HG03571 (cell line): ENCODE data around the gene ALG14.
"Not testable (repeated sequence)": the region's sequence is repeated elsewhere in the genome, so short reads cannot be mapped to it uniquely, and the experiment has no call there.

ENCODE experiments used
- ATAC-seq: cut with Tn5 transposase; IDR thresholded peaks from one replicate; pipeline ENCODE4 v1.9.1; 2021; ENCODE audit not compliant: unreplicated experiment

Gene ALG14

DNA sequence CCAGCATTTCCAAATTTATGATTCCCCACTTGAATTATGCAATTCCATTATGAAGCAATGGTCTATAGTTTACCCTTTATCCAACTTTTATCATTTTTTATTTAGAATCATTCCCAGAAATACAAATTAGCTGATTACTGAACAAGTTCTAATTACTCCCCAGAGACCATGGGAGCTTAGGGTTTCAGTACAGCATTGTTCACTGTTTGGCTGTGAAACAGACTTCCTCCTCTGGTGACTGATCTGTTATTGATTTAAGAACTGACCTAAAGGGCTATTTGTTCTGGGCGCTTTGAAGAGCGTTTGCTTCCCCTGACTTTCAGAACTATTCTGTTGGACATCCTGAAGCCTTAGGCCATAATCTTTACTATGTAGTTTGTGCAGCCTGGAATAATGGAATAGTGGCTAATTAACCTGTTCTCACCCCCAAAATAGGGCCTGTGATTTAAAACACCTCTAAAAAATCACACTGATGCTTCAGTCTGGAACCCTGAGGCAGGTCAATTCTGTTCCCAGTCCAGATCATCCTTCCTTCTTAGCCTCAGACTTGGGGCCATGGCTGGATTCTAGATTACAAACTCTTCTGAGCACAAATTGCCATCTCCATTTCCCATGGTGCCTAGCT lies 58.7 kb downstream of the ALG14 start:
- no peak for ATAC-seq

DNA sequence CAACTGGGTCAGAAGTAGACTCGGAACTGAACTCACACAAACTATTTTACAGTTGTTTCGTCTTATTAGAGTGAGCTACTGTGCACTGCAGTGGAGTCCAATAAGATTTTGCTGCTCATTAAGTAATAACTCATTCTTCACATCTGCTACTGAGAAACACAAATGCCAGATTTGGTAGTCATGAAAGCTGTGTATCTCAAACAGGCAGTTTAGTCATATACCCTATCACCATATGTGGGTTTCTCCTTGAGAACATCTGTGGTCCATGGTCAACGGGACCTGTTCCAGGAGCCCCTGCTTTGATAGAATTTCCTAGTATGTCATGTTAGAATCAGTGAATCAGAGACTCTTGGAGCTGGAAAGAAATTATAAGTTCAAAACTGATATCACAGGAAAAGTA lies 60.4 kb downstream of the ALG14 start:
- no peak for ATAC-seq

- no peak for ATAC-seq
Measured at GRCh38 chr1:95010158-95010557, 62.6 kb downstream of the ALG14 start.

DNA sequence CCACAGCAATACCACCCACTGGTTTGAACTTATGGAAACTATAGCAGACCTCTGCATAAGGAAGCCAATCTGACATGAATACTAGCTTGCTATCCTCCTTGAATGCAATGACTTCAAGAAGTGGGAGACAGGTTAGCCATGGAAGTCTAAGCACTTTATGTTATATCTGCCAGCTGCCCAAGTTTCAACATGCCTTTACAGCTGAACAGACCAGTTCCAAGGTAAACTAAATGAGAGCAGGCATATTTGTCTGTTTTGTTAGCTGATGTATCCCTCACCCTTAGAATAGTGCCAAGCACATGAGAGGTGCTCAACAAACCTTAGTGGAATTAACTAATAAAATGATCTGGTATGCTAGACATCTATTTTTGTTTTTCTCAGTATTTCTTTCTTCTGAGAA lies 65.1 kb downstream of the ALG14 start:
- ATAC-seq, result no peak

- no peak for ATAC-seq
Measured at GRCh38 chr1:95006681-95007080, 66.1 kb downstream of the ALG14 start.

DNA sequence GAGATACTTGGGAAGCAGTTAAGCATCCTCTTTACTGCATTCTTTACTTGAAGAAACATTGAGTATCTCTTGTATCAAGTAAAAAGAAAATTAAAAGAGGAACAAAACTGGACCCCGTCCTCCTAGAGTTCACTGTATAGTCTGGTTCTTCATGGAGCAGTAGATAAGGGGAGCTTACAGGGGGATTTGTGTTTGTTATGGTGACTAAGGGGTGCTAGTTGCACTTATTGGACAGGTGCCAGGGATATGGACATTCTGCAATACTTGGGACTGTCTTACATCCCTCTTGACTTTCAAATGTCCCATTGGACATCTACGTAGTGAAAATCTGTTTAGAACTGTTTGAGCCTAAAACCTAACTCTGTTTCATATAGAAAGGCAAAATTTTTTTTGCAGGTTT lies 67.2 kb downstream of the ALG14 start:
- ATAC-seq, result no peak

GRCh38 chr1:95004013-95004412 lies 68.7 kb downstream of the ALG14 start:
- no peak for ATAC-seq

GRCh38 chr1:95003433-95003738 lies 69.4 kb downstream of the ALG14 start:
- no peak for ATAC-seq

GRCh38 chr1:95002540-95003432 lies 70.0 kb downstream of the ALG14 start:
- ATAC-seq, result no peak

GRCh38 chr1:95002164-95002539 lies 70.6 kb downstream of the ALG14 start:
- no peak for ATAC-seq

DNA sequence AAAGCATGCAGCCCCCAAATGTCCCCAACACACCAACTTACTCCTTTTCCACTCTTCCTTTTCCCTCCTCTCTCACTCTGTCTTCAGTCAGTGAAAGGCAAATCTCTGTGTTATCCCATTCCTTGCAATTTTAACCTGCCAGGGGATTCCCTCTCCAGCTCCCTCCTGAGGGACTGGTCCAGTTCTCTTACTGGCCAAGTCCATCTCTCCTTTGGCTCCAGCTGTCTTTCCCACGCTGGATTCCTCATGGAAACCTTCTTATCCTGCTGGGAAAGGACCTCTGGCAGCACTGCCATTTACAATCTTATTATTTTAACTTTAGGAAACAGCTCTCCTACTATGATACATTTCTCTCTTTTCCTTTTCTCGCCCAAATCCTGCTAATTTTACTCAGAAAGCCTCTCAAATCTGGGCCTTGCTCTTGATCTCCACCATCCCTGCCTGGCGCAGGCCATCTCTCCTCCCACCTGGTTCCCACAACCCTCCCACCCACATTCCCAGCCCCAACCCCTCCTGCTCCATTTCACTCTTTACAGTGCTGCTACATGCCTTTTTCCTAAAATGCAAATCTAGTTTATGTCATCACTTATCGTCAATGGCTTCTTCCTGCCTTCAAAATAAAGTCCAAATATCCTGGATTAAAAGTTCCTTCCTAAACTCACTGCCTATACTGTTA lies 73.2 kb downstream of the ALG14 start:
- no peak for ATAC-seq

DNA sequence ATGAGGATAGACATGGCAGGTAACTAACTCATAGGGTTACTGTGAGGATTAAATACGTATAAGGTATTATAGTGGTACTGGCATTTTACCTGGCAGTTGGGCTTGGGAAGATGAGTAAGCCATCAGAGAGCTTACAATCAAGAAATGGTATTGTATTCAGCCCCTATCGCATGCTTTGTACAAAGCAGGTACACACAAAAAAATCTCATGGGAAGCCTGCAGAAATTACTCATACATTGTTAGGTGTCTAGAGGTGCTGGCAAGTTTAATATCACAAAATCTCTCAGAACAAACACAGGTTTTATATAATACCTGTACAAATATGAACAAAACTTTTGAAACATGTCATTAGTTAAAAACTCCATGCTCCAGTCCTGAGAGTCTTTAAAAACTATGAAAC lies 74.0 kb downstream of the ALG14 start:
- no peak for ATAC-seq

- ATAC-seq, result no peak
Measured at GRCh38 chr1:94998114-94998513, 74.6 kb downstream of the ALG14 start.

GRCh38 chr1:94995536-94995935 lies 77.2 kb downstream of the ALG14 start:
- ATAC-seq, result not testable (repeated sequence)

DNA sequence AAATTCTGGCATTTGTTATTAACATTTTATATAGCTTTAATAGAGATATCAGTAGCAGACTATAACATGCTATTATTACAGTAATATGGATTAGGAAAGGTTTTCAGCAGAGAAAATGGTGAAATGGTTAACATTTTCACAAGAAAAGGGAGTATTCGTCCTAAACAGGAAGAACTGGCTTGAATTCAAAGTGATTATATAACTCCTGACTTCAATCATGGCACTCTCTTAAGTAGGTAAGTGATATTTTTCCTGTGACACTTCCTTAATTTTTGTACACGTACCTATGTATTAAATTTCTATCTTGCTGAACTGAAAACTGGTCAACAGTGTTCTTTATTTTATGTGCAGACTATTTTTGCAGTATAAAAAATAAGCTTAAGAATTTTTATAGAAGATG lies 77.9 kb downstream of the ALG14 start:
- ATAC-seq, result no peak

DNA sequence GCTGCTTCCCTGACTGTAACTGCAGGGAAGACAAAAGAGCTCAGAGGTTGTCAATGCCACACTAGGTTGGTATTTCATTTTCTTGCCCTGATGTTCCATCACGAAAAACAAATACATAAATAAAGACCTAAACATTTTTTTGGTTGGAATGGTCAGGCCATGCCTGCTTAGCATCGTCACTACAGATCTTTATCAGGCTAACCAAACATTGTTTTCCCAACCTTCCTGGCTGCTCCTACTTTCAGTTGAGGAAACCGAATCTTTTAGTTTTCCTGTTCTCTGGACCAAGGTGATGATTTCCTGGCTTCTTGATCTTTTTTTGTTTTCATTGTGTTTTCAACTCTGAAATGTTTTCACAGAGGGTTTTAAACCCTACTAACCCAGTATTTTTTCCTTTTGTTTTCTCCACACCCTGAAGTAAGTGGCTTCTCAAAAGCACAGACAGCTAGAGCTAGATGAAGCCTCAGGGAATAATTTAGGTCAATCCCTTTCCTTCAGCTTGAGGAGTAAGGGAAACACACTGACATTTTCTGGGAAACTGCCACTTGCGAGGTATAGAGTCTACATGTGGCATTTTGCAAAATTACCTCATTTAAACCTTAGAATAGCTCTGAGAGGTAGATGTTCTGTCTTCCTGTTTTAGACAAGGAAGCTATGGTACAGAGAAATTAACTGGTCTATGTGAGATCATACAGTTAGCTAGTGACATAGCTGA lies 78.7 kb downstream of the ALG14 start:
- ATAC-seq, result no peak

DNA sequence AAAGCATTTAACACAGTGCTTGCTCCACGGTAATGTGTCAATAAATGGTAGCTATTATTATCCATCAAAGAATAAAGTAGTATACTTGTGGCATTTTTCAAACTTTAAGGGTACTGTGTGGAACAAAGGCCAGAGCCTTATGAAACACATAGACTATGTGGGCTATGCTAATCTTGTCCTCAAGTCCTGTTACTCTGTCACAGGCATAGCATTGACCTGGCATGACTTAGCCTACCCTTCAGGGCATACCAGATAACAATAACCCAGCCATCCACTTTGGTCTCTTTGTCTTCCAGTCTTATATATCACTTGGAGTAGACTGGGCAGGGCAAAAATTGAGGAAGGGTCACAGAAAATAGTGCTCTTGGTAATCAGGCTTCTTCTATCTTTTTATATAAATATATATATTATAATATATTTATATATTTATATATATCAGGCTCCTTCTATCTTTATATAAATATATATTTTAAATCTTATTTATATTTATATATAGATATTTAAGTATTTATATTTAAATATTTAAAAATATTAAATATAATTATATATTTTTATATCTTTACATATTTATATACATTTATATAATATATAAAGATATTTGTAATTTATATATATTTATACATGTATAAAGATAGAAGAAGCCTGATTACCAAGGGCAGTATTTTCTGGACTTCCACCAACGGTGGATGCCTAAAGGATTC lies 79.7 kb downstream of the ALG14 start:
- ATAC-seq, result no peak

GRCh38 chr1:94992161-94992560 lies 80.6 kb downstream of the ALG14 start:
- ATAC-seq, result no peak

- ATAC-seq, result no peak
Measured at GRCh38 chr1:94989911-94990473, 82.8 kb downstream of the ALG14 start.

- no peak for ATAC-seq
Measured at GRCh38 chr1:94989398-94989797, 83.4 kb downstream of the ALG14 start.

GRCh38 chr1:94988356-94988755 lies 84.4 kb downstream of the ALG14 start:
- no peak for ATAC-seq
